Measurements from ENCODE around the gene TRIM63. TPM values are rescaled to one million over a fixed set of nuclear protein-coding genes. Genes with fewer than 3 reads are reported as not detected.

TRIM63 gene
- total and polyA plus RNA-seq, 2 of the 8 experiments (the other 6 are each of a cell fraction or from before 2014, with no cell fraction given), result not detected

DNA sequence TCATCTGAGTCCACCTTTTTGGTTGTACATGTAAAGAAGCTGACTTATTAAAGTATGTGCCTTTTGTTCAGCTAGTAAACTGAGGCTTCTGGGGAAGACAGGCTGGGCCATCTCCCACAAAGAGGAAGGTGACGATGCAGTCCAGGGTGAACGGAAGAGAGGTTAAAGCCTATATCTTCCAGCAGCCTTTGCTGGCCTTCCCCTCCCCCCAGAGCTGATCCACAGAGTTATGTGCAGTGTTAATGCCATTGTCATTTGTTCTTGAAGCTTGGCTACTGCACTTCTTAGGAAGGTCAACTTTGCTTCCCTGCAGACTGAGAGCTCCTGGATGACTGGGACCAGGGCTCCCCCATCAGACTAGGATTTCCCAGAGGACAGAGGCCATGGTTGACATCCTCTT, 23.7 kb downstream of the TRIM63 start:
- Histone ChIP-seq H3K4me3 (ENCODE audit: extremely low read depth in 1 of 4, insufficient read depth in 2 of 4, low read depth in 3 of 4, low read length in 4 of 4) (no peak overlapping the region), H4K8ac (ENCODE audit: extremely low read depth, insufficient read depth, low read length) (no peak overlapping the region), H3K36me3 (ENCODE audit: control insufficient read depth in 2 of 4, insufficient read depth in 4 of 4, low read length in 3 of 4) (no peaks in the 10 kb centered on the region; a peak in 1 of 8 replicates), H2BK20ac (ENCODE audit: low read length) (no peak overlapping the region), H3K56ac (replicated peaks; ENCODE audit: insufficient read length, low read depth, low read length) (no peak overlapping the region), H3K18ac (ENCODE audit: extremely low read depth, low read length) (no peak overlapping the region), H3K79me1 (ENCODE audit: low read depth, low read length) (no peaks in the 10 kb centered on the region), H3K79me2 (ENCODE audit: control insufficient read depth in 1 of 2, insufficient read depth in 2 of 2, low read length in 2 of 2) (no peaks in the 10 kb centered on the region), H3K23ac (ENCODE audit: insufficient read length) (no peak overlapping the region), H3K4me2 (ENCODE audit: insufficient read depth in 1 of 2, low read depth in 2 of 2, low read length in 2 of 2) (no peak overlapping the region), H2BK12ac (ENCODE audit: low read depth, low read length) (no peak overlapping the region), H3K27ac (ENCODE audit: low read depth, low read length) (no peak overlapping the region), H3K4ac (replicated peaks; ENCODE audit: insufficient read length, low read depth, low read length) (no peak overlapping the region), H2BK15ac (ENCODE audit: low read length) (no peak overlapping the region), H3K4me1 (replicated peaks in 1 of 4; ENCODE audit: control insufficient read depth in 3 of 4, insufficient read depth in 4 of 4, low read length in 3 of 4) (peaks cover 0 to 8% (median 5%) of the 10 kb centered on the region in 4 experiments; a peak in 3 of 7 replicates), H3K27me3 (replicated peaks in 1 of 4; ENCODE audit: control insufficient read depth in 3 of 4, extremely low read depth in 1 of 4, insufficient read depth in 3 of 4, low read length in 3 of 4) (peaks cover 31 to 68% (median 57%) of the 10 kb centered on the region in 4 experiments), H4K20me1 (replicated peaks in 1 of 2; ENCODE audit: control insufficient read depth in 1 of 2, insufficient read depth in 2 of 2, low read length in 2 of 2) (peaks cover 2% of the 10 kb centered on the region in 2 experiments), H2AK5ac (ENCODE audit: low read depth, low read length) (no peak overlapping the region), H2BK5ac (ENCODE audit: low read depth, low read length) (no peak overlapping the region), H4K5ac (ENCODE audit: insufficient read length, low read depth, low read length) (no peak overlapping the region), H3K9ac (replicated peaks in 1 of 4; ENCODE audit: extremely low read depth in 1 of 4, low read depth in 3 of 4, low read length in 3 of 4) (no peak overlapping the region), H2BK120ac (replicated peaks; ENCODE audit: low read depth, low read length) (no peak overlapping the region), H3K9me3 (ENCODE audit: insufficient read depth in 2 of 2, low read depth in 1 of 2, low read length in 1 of 2) (no peaks in the 10 kb centered on the region), H3K23me2 (ENCODE audit: low read depth, low read length) (peaks cover 10% of the 10 kb centered on the region; the same call in 1 of the 2 replicates), H4K91ac (replicated peaks; ENCODE audit: insufficient read length, low read length) (no peak overlapping the region), H2AFZ (ENCODE audit: low read length) (no peak overlapping the region), H3K14ac (ENCODE audit: insufficient read length) (no peak overlapping the region)
- no peak for TF ChIP-seq KDM5A (IDR thresholded peaks at IDR 0.05; ENCODE audit: low read length)
- no peak for TF ChIP-seq CBX8 (IDR thresholded peaks at IDR 0.05; ENCODE audit: borderline replicate concordance, low read depth, low read length)
- no peak for TF ChIP-seq CTBP2 (IDR thresholded peaks at IDR 0.05; ENCODE audit: borderline replicate concordance, insufficient read depth, insufficient read length, low read length)
- no peak for TF ChIP-seq YY1 (IDR thresholded peaks at IDR 0.05; ENCODE audit: low read depth, low read length)
- TF ChIP-seq EGR1 (IDR thresholded peaks at IDR 0.05; ENCODE audit: borderline replicate concordance, low read depth, low read length), result no peak
- TF ChIP-seq KDM1A (IDR thresholded peaks at IDR 0.05; ENCODE audit: borderline replicate concordance, low read length), result no peak
- no peak for TF ChIP-seq BRCA1 (IDR thresholded peaks at IDR 0.05; ENCODE audit: low read depth, low read length)
- no peak for TF ChIP-seq SRF (IDR thresholded peaks at IDR 0.05; ENCODE audit: low read depth, low read length)
- TF ChIP-seq SIRT6 (IDR thresholded peaks at IDR 0.05; ENCODE audit: low read length), result no peak
- TF ChIP-seq BACH1 (IDR thresholded peaks at IDR 0.05; ENCODE audit: low read length), result no peak
- TF ChIP-seq, protein P1, sequence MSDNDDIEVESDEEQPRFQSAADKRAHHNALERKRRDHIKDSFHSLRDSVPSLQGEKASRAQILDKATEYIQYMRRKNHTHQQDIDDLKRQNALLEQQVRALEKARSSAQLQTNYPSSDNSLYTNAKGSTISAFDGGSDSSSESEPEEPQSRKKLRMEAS (IDR thresholded peaks at IDR 0.05), result no peak
- no peak for TF ChIP-seq CREB1 (IDR thresholded peaks at IDR 0.05)
- no peak for TF ChIP-seq HDAC6 (IDR thresholded peaks at IDR 0.05; ENCODE audit: low read depth, low read length)
- no peak for TF ChIP-seq MAFK (IDR thresholded peaks at IDR 0.05; ENCODE audit: low read depth, low read length)
- POLR2A ChIA-PET (ENCODE audit: partially characterized antibody), result interaction anchor here (0.9 to 3.1 kb wide), 3 partner anchors 11 to 63 kb away, joined by 3 to 11 read pairs (median 4); partner anchors contain the start of gene EXTL1
- FAIRE-seq, result no peak
- WGBS, 2 experiments (ENCODE audit: extremely low coverage in 1 of 2, insufficient coverage in 1 of 2, insufficient read length in 1 of 2, insufficient replicate concordance in 2 of 2, low coverage in 1 of 2, low lambda C conversion rate in 2 of 2, missing lambda C conversion rate in 1 of 2), result 53% methylated on average over 2 of the region's 2 CpGs; no CpG with 5 or more reads in 1 of the 2 experiments
- CTCF ChIA-PET (ENCODE audit: partially characterized antibody), result interaction anchor here (0.6 to 5.6 kb wide), 13 partner anchors 8 to 1049 kb away, joined by 3 to 44 read pairs (median 3); no protein-coding TSS in a partner anchor
- no peak for DNase-seq (ENCODE audit: low read depth in 1 of 2, low spot score in 2 of 2)

Measured in H1 (cell line).